GM18507 (cell line): ENCODE results near the gene ELAVL2.

Source experiments
- DNase-seq: peaks from one replicate; pipeline ENCODE4 v3.0.0; 2011; ENCODE audit warnings: low read depth; ENCODE audit not compliant: insufficient read length; ENCODE audit errors: extremely low spot score
- FAIRE-seq: peaks from 2 replicates; lab custom pipeline; 2011; peaks lifted over from hg19 to GRCh38; lab: Jason Lieb, UNC

The ELAVL2 gene

GRCh38 chr9:23826120-23826629 is at the start of gene ELAVL2:
Gene ELAVL2 (minus strand): TSS chr9:23826240. CDS start chr9:23762234, 64,006 bp downstream.
- FAIRE-seq (no peak), DNase-seq (no peak)

DNA sequence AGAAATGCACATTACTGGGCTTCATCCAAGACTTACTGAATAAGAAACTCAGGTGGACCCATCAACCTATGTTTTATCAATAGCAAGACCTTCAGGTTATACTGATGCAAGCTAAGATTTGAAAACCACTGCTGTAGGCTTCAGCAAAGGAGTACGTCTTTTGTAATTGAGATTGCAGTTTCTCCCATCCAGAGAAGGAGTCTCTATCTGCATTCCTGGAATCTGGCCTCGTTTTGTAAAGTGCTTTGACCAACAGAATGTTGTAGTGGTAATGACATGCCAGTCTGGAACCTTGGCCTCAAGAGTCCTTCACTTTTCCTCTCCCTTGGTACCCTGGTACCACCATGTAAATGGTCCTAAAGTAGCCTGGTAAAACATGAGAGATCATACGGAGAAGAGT is 32.2 kb upstream of the ELAVL2 start:
- DNase-seq (no peak), FAIRE-seq (no peak)

DNA sequence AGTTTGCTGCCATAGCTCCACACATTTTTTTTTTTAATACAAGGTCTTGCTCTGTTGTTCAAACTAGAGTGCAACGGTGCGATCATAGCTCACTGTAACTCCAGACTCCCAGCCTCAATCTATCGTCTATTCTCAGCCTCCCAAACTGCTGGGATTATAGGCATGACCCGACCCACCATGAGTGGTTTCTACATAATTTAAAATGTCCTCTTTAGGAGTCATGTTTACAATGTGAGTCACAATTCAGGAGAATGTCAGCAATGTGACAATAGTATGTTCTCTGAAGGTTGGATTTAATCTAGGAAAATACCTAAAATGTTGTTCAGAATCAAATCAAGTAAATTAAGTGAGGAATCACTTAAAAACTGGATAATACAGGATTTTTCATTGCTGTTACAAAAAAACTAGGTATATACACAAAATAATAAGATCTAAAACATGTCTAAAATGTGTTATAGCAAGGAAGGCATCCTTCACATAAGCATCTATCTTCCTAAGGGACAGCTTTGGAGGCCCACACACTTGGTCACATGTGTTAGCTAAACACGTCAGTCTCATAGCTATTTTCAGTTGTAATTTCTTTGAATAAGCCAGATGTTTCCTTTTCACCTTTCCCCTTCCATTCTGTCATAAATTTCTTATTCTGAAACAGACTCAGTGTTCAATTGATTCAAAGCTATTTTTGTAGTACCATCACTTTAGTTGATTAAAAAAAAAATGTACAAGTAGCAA is 30.0 kb upstream of the ELAVL2 start:
- no peak for DNase-seq
- FAIRE-seq = no peak

DNA sequence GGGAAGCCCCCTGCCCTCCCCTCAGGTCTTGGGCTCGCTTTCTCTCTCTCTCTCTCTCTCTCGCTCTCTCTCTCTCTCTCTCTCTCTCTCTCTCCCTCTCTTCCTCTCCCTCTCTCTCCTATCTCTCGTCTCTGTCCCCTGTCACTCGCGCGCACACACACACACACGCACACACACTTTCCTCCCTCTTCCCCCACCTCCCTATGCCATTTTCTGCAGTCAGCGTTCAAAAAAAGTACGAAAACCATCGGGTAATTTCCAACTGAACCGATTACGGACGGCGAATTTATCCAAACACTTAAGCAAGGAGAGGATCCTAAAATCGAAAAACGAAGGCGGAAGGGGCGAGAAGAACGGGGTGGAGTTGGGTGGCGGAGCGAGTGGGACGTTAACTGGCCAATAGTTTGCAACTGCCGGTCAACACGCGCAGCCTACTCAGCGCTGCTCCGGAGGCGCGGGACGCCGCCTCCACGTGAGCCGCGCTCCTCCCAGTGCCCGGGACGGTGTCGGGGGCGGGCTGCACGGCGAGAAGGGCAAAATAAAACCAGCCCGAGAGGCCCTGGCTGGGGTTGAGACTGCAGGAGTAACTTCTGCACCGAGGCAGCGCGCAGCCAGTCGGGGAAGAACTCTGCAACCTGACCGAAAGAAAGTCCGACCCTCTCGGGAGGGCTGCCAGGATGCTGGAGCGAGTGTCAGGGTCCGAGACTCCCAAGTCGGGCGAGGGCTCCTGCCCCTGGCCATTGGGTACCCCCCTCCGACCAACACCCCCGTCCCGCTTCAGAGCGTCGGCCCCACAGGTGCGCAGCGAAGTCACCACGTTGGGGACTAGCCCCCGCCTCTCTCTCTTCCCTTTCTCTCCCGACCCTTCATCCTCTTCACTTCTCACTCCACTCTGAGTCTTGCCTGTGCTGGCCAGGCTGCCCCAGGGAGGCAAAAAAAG is 24.9 kb upstream of the ELAVL2 start:
- DNase-seq = no peak
- no peak for FAIRE-seq

DNA sequence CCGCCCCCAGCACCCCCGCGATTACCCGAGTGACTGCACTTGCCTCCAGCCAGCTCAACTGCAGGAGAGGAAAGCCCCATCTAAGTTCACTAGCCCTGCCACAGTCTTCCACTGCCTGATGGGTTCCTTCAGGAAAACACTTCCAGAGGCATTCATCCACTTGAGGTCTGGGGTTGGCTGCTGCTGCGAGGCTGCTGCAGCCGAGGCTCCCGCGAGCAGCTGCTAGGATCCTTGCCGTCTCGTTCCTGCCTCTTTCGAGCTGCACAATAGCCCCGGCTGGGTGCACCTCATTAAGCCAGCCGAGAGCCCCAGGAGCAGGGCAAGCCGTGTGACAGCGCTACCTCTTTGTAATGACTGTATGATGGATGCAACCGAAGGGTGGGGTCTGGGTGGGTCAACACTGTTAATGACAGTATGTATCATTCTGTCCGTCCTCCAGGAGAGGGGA is 24.2 kb upstream of the ELAVL2 start:
- no peak for FAIRE-seq
- no peak for DNase-seq

GRCh38 chr9:23849379-23850035 is 23.5 kb upstream of the ELAVL2 start:
- no peak for DNase-seq
- FAIRE-seq = no peak

- FAIRE-seq (no peak), DNase-seq (no peak)
Measured at GRCh38 chr9:23842565-23843129, 16.6 kb upstream of the ELAVL2 start.

DNA sequence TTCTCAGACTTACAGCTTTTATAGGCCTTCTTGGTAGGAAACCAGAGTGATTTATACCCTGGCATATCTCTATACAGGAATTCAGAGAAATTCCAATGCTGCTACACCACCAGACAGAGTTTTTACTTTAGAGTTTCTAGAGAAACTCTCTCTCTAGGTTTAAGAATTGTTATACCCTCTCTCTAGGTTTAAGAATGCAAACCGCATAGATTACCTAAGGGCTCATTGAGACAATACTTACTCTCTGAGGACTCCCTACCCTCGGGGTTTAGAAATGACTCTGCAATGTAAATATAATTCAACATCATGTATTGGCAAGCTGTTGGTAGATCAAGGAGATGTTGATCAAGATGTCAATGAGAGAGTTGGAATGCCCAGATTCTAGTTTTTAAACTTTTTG is 15.3 kb upstream of the ELAVL2 start:
- no peak for FAIRE-seq
- no peak for DNase-seq

GRCh38 chr9:23837038-23837437 is 11.0 kb upstream of the ELAVL2 start:
- no peak for FAIRE-seq

DNA sequence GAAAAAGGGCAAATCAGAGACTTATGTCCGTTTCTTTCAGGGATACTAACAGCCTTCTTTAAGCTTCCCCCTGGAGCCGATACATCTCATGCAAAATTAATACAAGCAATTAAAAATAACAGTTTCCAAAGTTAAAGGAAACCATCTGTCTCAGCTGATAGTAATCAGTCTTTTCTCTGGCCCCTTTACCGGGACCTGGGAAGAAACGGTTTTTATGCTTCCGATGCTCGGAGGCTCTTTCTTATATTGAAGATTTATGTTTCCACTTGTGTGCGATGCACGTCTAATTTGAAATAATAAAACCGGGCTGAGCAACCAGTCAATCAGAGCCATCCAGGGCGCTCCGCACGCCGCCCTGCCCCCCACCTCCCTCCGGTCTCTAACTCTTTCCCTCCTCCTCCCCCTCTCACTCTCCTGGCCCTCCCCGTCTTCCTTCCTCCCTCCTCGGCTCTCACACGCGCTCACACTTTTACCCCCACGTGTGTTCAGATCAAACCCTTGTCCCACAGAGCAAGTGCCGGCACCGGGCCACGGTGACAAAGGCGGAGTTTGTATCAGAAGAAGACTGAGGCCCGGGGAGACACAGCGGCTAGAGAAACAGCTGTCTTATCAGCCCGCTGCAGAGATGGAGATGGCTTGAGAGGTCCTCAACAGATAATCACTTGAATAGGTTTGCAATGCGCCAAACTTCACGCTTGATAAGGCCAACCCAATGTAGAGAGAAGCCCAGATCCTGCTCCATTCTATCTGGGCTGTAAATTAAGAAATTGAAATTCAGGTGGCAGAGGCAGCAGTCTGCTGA is 5.1 kb upstream of the ELAVL2 start:
- DNase-seq = no peak
- FAIRE-seq = no peak

More at GRCh38 chr9:23837038-23837437, 11.0 kb upstream of the ELAVL2 start:
- DNase-seq = no peak

DNA sequence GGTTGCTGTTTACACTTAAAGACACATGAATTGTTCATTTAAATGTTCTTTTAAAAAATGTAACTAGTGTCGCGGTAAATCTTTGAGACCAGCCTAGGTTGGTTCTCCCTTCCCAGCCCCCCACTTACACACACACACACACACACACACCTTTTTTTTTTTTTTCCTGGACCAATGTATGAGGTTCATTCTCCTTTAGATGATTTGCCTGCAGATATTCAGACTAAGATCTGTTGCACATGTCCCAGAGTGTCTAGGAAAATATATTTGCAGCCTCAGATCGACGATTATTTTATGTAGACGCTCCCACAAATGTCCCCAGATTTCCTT is 4.4 kb upstream of the ELAVL2 start:
- no peak for FAIRE-seq
- DNase-seq = no peak

DNA sequence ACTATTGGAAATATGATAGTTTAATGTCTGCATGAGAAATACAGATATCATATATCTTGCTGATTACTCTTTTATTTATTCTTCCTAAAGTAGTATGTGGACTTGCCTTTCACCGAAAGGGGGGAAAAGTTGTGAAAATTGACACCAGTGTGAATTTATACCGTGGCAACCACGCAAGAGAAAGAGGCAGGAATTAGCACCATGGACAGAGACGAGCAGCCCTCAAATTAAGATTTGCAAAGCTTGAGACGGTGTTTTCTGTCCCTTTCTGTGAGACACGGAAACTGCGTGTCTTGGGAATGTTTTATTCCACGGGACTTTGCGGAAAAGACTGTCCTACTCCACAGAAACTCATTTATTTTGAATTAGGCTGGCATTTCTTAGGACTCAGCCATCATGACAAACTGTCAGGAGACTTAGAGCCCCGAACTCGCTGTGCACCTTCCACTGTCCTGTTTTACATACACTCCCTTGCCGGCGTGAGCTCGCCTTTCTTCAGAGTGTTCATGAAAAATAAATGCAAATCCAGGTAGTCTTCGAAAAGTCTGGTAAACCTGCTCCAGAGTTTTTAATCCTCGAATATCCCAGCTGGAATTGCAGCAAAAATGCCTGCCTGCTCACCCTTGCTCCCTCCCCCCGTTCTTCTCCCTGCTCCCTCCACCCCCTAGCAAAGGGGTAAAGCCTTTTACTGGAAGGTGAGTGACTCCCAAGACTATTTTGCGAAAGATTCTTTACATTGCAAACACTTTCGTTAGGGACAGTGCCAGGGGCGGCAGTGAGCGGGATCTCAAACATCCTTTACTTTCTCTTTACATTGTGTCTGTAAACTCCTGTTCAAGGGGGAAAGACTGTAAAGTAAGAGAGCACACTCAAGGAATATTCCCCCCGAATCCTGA is 3.8 kb upstream of the ELAVL2 start:
- FAIRE-seq = no peak
- no peak for DNase-seq

DNA sequence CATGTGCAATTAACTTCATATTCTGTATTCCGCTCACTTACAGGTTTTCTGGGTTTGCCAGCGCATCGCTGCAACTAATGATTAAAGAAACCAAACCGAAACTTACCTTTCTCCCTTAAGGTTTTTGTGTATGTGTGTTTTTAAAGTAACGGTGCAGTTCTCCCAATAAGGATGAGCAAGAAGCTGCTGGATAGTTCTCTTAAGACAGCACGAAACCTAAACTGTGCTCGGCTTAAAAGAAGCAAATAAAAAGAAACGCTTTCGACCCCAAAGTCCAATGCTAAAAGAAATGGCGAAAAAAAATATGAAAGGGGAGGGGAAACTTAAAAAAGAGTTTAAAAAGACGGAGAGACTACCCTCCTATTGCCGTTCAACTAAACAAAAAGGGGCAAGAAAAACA is 340 bp downstream of the ELAVL2 start:
- DNase-seq = no peak
- no peak for FAIRE-seq

DNA sequence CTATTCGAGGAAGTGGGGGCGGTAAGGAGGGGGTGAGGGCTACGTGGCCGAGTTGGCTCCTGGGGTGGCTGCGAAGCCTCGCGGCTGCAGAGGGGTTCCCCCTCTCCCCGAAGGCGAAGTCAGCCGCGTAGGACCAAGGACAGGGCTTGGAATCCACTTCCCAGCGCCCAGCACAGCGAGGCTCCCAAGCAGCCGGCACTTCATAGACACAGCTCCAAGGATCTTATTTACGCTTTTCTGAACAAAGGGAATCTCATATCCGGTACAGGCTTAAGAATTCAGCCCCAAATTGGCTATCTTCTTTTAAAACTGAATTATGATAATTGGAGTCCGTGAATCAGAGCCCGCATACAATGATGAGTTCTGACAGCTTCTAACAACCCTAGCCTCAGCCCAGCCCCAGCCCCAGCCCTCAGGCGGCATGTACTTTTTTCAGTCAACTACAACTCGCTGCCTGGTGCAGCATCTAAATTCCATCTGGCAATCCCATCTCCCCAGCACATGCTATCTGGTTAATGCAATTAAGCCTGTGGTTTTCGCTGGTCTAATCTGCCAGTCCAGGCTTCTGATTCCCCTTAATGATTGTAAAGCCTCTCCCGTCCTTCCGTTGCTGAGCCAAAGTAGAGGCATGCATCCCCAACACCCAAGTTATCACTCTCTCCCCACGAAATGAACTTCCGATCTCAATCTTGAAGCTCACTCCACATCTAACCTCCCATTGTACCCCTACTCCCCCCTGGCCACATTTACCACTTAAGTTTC is 1.0 kb downstream of the ELAVL2 start:
- no peak for DNase-seq

GRCh38 chr9:23823986-23824829 is 1.8 kb downstream of the ELAVL2 start:
- FAIRE-seq = no peak
- DNase-seq = no peak

More for the DNA sequence above, 1.0 kb downstream of the ELAVL2 start:
- FAIRE-seq = no peak

DNA sequence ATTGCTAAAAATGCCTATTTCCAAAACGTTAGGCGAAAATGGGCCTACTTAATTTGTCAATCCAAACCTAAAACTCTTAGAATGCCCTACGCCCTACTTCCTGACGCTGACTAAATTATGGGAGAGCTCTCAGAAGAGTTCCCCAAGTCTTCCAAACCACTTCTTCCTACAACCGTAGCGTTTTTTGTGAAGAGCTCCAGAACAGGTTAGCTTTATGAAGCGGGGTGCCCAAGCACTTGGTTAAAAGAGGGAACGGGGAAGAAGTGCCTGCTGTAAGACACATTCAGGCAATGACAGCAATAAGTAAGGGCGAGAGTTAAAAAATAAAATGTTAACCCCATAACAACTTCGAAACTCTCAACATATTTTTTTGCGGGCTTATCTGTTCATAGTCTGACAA is 2.8 kb downstream of the ELAVL2 start:
- DNase-seq = no peak
- FAIRE-seq = no peak
